Neural progenitor cell (in vitro differentiated cells): ENCODE measurements around the gene FYTTD1.

Source experiments
- CTCF ChIP-seq: fragments of 200-600 bp; sonication (generic); IDR thresholded peaks from 2 replicates; pipeline ENCODE4 v1.5.1; 2017; ENCODE audit warnings: antibody characterized with exemption, mild to moderate bottlenecking
- EZH2 ChIP-seq: fragments of 200-600 bp; sonication (generic); IDR thresholded peaks from 2 replicates; pipeline ENCODE4 v1.6.1; 2017; ENCODE audit warnings: antibody characterized with exemption, mild to moderate bottlenecking, moderate library complexity
- EZH2phosphoT487 ChIP-seq: fragments of 200-600 bp; sonication (generic); IDR thresholded peaks from 2 replicates; pipeline ENCODE4 v1.6.1; 2017; ENCODE audit warnings: antibody characterized with exemption

- TF ChIP-seq EZH2, result no peak
- no peak for TF ChIP-seq CTCF
- no peak for TF ChIP-seq EZH2phosphoT487
Measured at GRCh38 chr3:197711973-197712707, 37.5 kb upstream of the FYTTD1 start.
